Uterus (tissue), 4 donors: ENCODE results near the gene MYH10. TPM values are rescaled to one million over a fixed set of nuclear protein-coding genes. Genes with fewer than 3 reads are reported as not detected.

Experiments
- DNase-seq, 2 donors: peaks; one replicate each; pipeline ENCODE4 v3.0.0-alpha.2; 2019 to 2020
- H3K27ac ChIP-seq, 2 donors: fragments of 200-600 bp; sonication (generic); 1 replicate in 1 of 2; 2 replicates in 1 of 2; pipeline ENCODE4 v1.5.1; 2016 to 2018
- H3K27me3 ChIP-seq, 2 donors: fragments of 200-600 bp; sonication (generic); one replicate each; pipeline ENCODE4 v1.5.1; 2018 to 2019; ENCODE audit warnings: control low read depth in 1 of 2
- H3K36me3 ChIP-seq, 2 donors: fragments of 200-600 bp; sonication (generic); one replicate each; pipeline ENCODE4 v1.5.1; 2019; ENCODE audit warnings: control low read depth in 1 of 2
- H3K4me1 ChIP-seq, 2 donors: fragments of 200-600 bp; sonication (generic); one replicate each; pipeline ENCODE4 v1.5.1; 2018 to 2019; ENCODE audit warnings: control low read depth in 1 of 2
- H3K4me3 ChIP-seq, 2 donors: fragments of 200-600 bp; sonication (generic); 1 replicate in 1 of 2; 2 replicates in 1 of 2; pipeline ENCODE4 v1.5.1; 2018 to 2019; ENCODE audit warnings: mild to moderate bottlenecking in 1 of 2
- H3K9me3 ChIP-seq, 2 donors: fragments of 200-600 bp; sonication (generic); one replicate each; pipeline ENCODE4 v1.5.1; 2019; ENCODE audit warnings: control low read depth in 1 of 2
- POLR2A ChIP-seq, 2 donors: fragments of 450-650 bp; IDR thresholded peaks; one replicate each; pipeline ENCODE4 v1.6.1; 2016; ENCODE audit warnings: antibody characterized with exemption in 2 of 2, mild to moderate bottlenecking in 1 of 2, moderate library complexity in 1 of 2
- intact Hi-C: fragments of 100-400 bp; cut with DNase I; formaldehyde crosslinking; loops from one replicate; pipeline ENCODE4 v1.15.1; 2023; ENCODE audit warnings: low total_unique reads
- total RNA-seq, 4 donors: library from RNA; depleted of rRNA in 3 of 4; stranded (reverse); fragments of >200 nt in 3 of 4; gene quantifications; one replicate each; pipeline versions ENCODE4 v1.1.0 to v1.2.4, GENCODE V29; 2014 to 2023
- TF ChIP-seq, protein P1 (sequence below), 4 experiments: fragments of 200-600 bp in 2 of 4; fragments of 450-650 bp in 2 of 4; sonication (generic) in 2 of 4; IDR thresholded peaks; one replicate each; pipeline ENCODE4 v1.5.1; 2016 to 2019; ENCODE audit warnings: antibody characterized with exemption in 4 of 4, mild to moderate bottlenecking in 2 of 4, moderate library complexity in 1 of 4
- donor health status: DM: yes; HTN: yes; CAD: no.

Gene MYH10
- total RNA-seq, 4 donors from 2014 or later = 39.1 to 229 (median 65.0) TPM

- TF ChIP-seq POLR2A (IDR thresholded peaks at IDR 0.05) = no peak
- TF ChIP-seq, protein P1, sequence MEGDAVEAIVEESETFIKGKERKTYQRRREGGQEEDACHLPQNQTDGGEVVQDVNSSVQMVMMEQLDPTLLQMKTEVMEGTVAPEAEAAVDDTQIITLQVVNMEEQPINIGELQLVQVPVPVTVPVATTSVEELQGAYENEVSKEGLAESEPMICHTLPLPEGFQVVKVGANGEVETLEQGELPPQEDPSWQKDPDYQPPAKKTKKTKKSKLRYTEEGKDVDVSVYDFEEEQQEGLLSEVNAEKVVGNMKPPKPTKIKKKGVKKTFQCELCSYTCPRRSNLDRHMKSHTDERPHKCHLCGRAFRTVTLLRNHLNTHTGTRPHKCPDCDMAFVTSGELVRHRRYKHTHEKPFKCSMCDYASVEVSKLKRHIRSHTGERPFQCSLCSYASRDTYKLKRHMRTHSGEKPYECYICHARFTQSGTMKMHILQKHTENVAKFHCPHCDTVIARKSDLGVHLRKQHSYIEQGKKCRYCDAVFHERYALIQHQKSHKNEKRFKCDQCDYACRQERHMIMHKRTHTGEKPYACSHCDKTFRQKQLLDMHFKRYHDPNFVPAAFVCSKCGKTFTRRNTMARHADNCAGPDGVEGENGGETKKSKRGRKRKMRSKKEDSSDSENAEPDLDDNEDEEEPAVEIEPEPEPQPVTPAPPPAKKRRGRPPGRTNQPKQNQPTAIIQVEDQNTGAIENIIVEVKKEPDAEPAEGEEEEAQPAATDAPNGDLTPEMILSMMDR (IDR thresholded peaks at IDR 0.05) = no peak
- no peaks in the 10 kb centered on the region for H3K27me3 ChIP-seq
- H3K9me3 ChIP-seq = no peaks in the 10 kb centered on the region
- intact Hi-C loops = no loop called here
- no peak overlapping the region for H3K27ac ChIP-seq
- H3K4me1 ChIP-seq = no peaks in the 10 kb centered on the region
- H3K4me3 ChIP-seq = no peak overlapping the region
- no peak for DNase-seq
- no peaks in the 10 kb centered on the region for H3K36me3 ChIP-seq
Measured at GRCh38 chr17:8514801-8515200, 115.7 kb downstream of the MYH10 start.

DNA sequence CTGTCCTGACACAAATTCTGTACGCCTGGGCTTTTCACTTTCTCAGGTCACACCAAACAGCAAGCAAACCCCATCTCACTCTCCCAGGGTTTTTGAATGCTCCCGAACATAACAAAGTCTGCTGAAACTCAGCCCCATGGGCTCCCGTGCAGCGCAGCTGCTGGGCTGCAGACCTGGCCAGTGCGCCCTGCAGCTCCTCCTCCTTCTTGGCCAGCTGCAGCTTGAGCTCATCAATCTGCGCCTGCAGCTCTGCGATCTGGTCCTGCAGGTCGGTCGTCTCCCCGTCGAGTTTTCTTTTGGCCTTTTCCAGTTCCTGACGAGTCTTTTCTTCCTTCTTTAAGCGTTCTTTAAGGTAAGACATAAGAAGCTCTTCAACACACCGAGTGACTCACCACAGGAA is 124.4 kb downstream of the MYH10 start:
- Histone ChIP-seq H3K36me3 (no peaks in the 10 kb centered on the region), H3K27me3 (no peaks in the 10 kb centered on the region), H3K4me1 (no peaks in the 10 kb centered on the region), H3K9me3 (no peaks in the 10 kb centered on the region), H3K4me3 (no peak overlapping the region), H3K27ac (no peak overlapping the region)
- TF ChIP-seq POLR2A (IDR thresholded peaks at IDR 0.05) = no peak
- TF ChIP-seq, protein P1 (IDR thresholded peaks at IDR 0.05) = no peak
- intact Hi-C loops = no loop called here
- DNase-seq = no peak

DNA sequence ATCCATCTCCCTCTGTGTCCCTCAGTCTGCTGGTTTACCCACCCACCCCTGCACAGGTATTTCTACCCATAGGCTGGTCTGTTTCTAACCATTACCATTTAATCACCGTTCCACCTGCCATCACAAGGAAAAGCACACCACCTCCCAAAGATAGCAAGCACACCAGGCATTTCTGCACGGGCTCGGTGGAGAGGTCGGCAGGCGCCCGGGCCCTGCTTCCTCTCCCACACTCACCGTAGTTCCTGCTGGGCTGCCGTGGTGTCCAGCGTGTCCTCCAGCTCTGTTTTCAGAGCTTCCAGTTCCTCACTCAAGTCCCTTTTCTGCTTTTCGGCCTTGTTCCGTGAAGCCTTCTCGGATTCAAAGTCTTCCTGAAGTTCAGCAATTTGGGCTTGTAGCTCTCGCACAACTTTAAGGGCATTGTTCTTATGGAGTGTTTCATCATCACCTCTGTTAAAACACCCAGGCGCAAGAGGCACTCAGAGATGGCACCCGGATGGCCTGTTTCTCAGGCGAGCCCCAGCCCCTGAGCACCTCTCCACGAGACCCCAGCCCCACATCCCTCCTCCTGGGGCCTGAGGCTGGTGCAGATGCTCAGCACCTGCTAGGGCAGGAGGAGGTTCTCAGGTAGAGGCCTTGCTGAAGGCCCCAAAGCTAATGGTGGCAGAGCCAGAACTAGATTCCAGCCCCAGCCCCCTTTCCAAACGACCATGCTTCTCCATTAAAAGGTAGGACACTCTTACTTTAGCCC is 125.9 kb downstream of the MYH10 start:
- no peaks in the 10 kb centered on the region for H3K9me3 ChIP-seq
- H3K4me3 ChIP-seq = no peak overlapping the region
- intact Hi-C loops = no loop called here
- no peak for DNase-seq
- TF ChIP-seq POLR2A (IDR thresholded peaks at IDR 0.05) = no peak
- TF ChIP-seq, protein P1 (IDR thresholded peaks at IDR 0.05) = no peak
- H3K27me3 ChIP-seq = no peaks in the 10 kb centered on the region
- H3K27ac ChIP-seq = no peak overlapping the region
- no peaks in the 10 kb centered on the region for H3K4me1 ChIP-seq
- H3K36me3 ChIP-seq = no peaks in the 10 kb centered on the region

DNA sequence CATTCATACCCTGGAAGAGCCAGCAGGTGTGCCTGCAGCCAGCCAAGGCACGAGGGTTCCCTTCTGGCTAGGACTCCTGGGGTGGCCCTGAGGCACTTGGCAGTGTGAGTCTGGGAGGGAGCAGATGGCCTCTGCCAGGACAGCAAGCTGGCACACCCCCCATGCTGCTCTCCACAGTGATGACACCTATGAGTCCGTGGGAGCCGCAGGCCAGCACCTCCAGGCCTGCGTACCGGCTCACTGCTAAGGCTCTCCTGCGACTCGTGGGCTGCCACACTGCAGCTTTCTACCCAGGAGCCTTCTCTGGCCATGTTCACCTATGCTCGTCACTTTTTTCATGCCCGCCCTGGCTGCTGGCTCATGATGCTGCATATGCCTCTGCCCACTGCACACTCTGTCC is 126.7 kb downstream of the MYH10 start:
- H3K27me3 ChIP-seq = no peaks in the 10 kb centered on the region
- no peak overlapping the region for H3K4me3 ChIP-seq
- intact Hi-C loops = no loop called here
- TF ChIP-seq, protein P1 (IDR thresholded peaks at IDR 0.05) = no peak
- no peak for TF ChIP-seq POLR2A (IDR thresholded peaks at IDR 0.05)
- no peak overlapping the region for H3K27ac ChIP-seq
- H3K36me3 ChIP-seq = no peaks in the 10 kb centered on the region
- no peaks in the 10 kb centered on the region for H3K9me3 ChIP-seq
- no peak for DNase-seq
- no peaks in the 10 kb centered on the region for H3K4me1 ChIP-seq

- Histone ChIP-seq H3K9me3 (no peaks in the 10 kb centered on the region), H3K36me3 (no peaks in the 10 kb centered on the region), H3K27me3 (no peaks in the 10 kb centered on the region), H3K4me1 (no peaks in the 10 kb centered on the region), H3K4me3 (no peak overlapping the region), H3K27ac (no peak overlapping the region)
- DNase-seq = no peak
- no peak for TF ChIP-seq POLR2A (IDR thresholded peaks at IDR 0.05)
- TF ChIP-seq, protein P1 (IDR thresholded peaks at IDR 0.05) = no peak
- intact Hi-C loops = no loop called here
Measured at GRCh38 chr17:8503368-8503767, 127.2 kb downstream of the MYH10 start.
